SK-N-SH treated with all-trans-retinoic acid at 6 μM for 48 hours (cell line): ENCODE measurements around the gene ARHGAP44.

ENCODE experiments used
- ATAC-seq: fragments of 200-7000 bp; cut with Tn5 transposase; 3 replicates; pipeline ENCODE4 v1.9.1; 2020; ENCODE audit warnings: mild to moderate bottlenecking, moderate library complexity
- ARNTL ChIP-seq: fragments of 450-650 bp; formaldehyde crosslinking; IDR thresholded peaks from 2 replicates; pipeline ENCODE4 v1.5.0; 2020; ENCODE audit warnings: low read depth, mild to moderate bottlenecking, moderate library complexity, borderline replicate concordance
- CSDC2 ChIP-seq: fragments of 250-450 bp; sonication (Bioruptor Pico); IDR thresholded peaks from 2 replicates; pipeline ENCODE4 v1.5.0; 2020; ENCODE audit warnings: mild to moderate bottlenecking, moderate library complexity
- ESRRG ChIP-seq: fragments of 250-450 bp; sonication (Bioruptor Pico); IDR thresholded peaks from 2 replicates; pipeline ENCODE4 v1.6.1; 2021; ENCODE audit warnings: mild to moderate bottlenecking
- GLIS3 ChIP-seq: fragments of 250-450 bp; sonication (Bioruptor Pico); IDR thresholded peaks from 2 replicates; pipeline ENCODE4 v1.5.0; 2020; ENCODE audit warnings: mild to moderate bottlenecking, moderate library complexity
- ISL1 ChIP-seq: fragments of 250-450 bp; sonication (Bioruptor Pico); IDR thresholded peaks from 2 replicates; pipeline ENCODE4 v2.1.2; 2022; ENCODE audit warnings: mild to moderate bottlenecking, moderate library complexity
- OSR1 ChIP-seq: fragments of 250-450 bp; sonication (Bioruptor Pico); IDR thresholded peaks from 2 replicates; pipeline ENCODE4 v1.8.0; 2022; ENCODE audit warnings: moderate library complexity, mild to moderate bottlenecking, inconsistent platforms
- PPARA ChIP-seq: fragments of 250-450 bp; sonication (Bioruptor Pico); IDR thresholded peaks from 2 replicates; pipeline ENCODE4 v1.5.0; 2020; ENCODE audit warnings: mild to moderate bottlenecking, borderline replicate concordance
- RARB ChIP-seq: fragments of 250-450 bp; sonication (Bioruptor Pico); IDR thresholded peaks from 2 replicates; pipeline ENCODE4 v1.8.0; 2021; ENCODE audit warnings: mild to moderate bottlenecking, moderate library complexity
- SNAI2 ChIP-seq: fragments of 250-450 bp; sonication (Bioruptor Pico); IDR thresholded peaks from 2 replicates; pipeline ENCODE4 v1.5.0; 2020; ENCODE audit warnings: mild to moderate bottlenecking, moderate library complexity
- TCF4 ChIP-seq: fragments of 250-450 bp; sonication (Bioruptor Pico); IDR thresholded peaks from 2 replicates; pipeline ENCODE4 v1.8.0; 2021; ENCODE audit warnings: mild to moderate bottlenecking, moderate library complexity, borderline replicate concordance
- ZC3H10 ChIP-seq: fragments of 250-450 bp; sonication (Bioruptor Pico); IDR thresholded peaks from 2 replicates; pipeline ENCODE4 v1.5.1; 2021; ENCODE audit warnings: mild to moderate bottlenecking, moderate library complexity
- ZFP30 ChIP-seq: fragments of 450-650 bp; formaldehyde crosslinking; IDR thresholded peaks from 2 replicates; pipeline ENCODE4 v1.5.0; 2022; ENCODE audit warnings: mild to moderate bottlenecking, moderate library complexity
- ZNF565 ChIP-seq: fragments of 450-650 bp; formaldehyde crosslinking; conservative IDR thresholded peaks from 2 replicates; pipeline ENCODE4 v1.5.0; 2020; ENCODE audit warnings: low read depth, mild to moderate bottlenecking, moderate library complexity
- ZNF70 ChIP-seq: fragments of 450-650 bp; formaldehyde crosslinking; IDR thresholded peaks from 2 replicates; pipeline ENCODE4 v1.5.0; 2020; ENCODE audit warnings: mild to moderate bottlenecking, moderate library complexity
- ZNF8 ChIP-seq: fragments of 450-650 bp; formaldehyde crosslinking; IDR thresholded peaks from 2 replicates; pipeline ENCODE4 v1.5.0; 2020; ENCODE audit warnings: mild to moderate bottlenecking, moderate library complexity
- TF ChIP-seq, protein P1 (sequence below): fragments of 250-450 bp; sonication (Bioruptor Pico); IDR thresholded peaks from 2 replicates; pipeline ENCODE4 v1.8.0; 2020; ENCODE audit warnings: mild to moderate bottlenecking, moderate library complexity, borderline replicate concordance
- TF ChIP-seq, protein P2 (sequence below): fragments of 250-450 bp; sonication (Bioruptor Pico); IDR thresholded peaks from 2 replicates; pipeline ENCODE4 v1.5.0; 2020; ENCODE audit warnings: mild to moderate bottlenecking, moderate library complexity
- TF ChIP-seq, protein P3 (sequence below): fragments of 250-450 bp; sonication (Bioruptor Pico); IDR thresholded peaks from 2 replicates; pipeline ENCODE4 v1.5.1; 2021; ENCODE audit warnings: mild to moderate bottlenecking, moderate library complexity
- TF ChIP-seq, protein P4 (sequence below): fragments of 250-450 bp; sonication (Bioruptor Pico); IDR thresholded peaks from 2 replicates; pipeline ENCODE4 v1.8.0; 2021; ENCODE audit warnings: low read depth, mild to moderate bottlenecking, moderate library complexity, borderline replicate concordance

ARHGAP44 gene

DNA sequence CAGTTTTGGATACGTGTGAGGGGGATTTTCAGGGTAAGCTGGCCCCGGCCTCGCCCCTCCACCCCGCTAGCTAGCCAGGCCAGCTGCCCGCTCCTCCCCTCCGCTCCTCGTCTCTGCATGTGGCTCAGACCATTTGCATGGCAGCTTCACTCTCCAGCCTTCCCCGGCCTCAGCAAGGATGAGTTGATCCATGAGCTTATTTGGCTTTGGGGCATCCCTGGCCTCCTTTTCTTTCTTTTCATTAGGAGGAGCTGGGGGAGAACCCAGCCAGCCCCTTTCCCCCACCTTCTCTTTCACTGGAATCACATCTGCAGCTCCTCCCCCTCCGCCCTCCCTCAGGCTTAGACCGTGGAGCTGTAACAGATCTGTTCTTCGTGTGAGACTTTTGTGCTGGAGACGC lies 197.8 kb downstream of the ARHGAP44 start:
- peak; percentile 33; the same call in 2 of the 3 replicates for ATAC-seq
- TF ChIP-seq OSR1, result no peak
- TF ChIP-seq PPARA (CRISPR knock-in tag), result no peak
- TF ChIP-seq RARB (CRISPR knock-in tag), result no peak
- no peak for TF ChIP-seq ZNF8 (CRISPR knock-in tag)
- no peak for TF ChIP-seq ISL1
- no peak for TF ChIP-seq ZFP30 (CRISPR knock-in tag)
- no peak for TF ChIP-seq SNAI2 (CRISPR knock-in tag)
- TF ChIP-seq ARNTL (CRISPR knock-in tag), result no peak
- TF ChIP-seq ESRRG (CRISPR knock-in tag), result no peak
- TF ChIP-seq ZNF565 (CRISPR knock-in tag), result no peak
- TF ChIP-seq, protein P1, sequence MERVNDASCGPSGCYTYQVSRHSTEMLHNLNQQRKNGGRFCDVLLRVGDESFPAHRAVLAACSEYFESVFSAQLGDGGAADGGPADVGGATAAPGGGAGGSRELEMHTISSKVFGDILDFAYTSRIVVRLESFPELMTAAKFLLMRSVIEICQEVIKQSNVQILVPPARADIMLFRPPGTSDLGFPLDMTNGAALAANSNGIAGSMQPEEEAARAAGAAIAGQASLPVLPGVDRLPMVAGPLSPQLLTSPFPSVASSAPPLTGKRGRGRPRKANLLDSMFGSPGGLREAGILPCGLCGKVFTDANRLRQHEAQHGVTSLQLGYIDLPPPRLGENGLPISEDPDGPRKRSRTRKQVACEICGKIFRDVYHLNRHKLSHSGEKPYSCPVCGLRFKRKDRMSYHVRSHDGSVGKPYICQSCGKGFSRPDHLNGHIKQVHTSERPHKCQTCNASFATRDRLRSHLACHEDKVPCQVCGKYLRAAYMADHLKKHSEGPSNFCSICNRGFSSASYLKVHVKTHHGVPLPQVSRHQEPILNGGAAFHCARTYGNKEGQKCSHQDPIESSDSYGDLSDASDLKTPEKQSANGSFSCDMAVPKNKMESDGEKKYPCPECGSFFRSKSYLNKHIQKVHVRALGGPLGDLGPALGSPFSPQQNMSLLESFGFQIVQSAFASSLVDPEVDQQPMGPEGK, result no peak

DNA sequence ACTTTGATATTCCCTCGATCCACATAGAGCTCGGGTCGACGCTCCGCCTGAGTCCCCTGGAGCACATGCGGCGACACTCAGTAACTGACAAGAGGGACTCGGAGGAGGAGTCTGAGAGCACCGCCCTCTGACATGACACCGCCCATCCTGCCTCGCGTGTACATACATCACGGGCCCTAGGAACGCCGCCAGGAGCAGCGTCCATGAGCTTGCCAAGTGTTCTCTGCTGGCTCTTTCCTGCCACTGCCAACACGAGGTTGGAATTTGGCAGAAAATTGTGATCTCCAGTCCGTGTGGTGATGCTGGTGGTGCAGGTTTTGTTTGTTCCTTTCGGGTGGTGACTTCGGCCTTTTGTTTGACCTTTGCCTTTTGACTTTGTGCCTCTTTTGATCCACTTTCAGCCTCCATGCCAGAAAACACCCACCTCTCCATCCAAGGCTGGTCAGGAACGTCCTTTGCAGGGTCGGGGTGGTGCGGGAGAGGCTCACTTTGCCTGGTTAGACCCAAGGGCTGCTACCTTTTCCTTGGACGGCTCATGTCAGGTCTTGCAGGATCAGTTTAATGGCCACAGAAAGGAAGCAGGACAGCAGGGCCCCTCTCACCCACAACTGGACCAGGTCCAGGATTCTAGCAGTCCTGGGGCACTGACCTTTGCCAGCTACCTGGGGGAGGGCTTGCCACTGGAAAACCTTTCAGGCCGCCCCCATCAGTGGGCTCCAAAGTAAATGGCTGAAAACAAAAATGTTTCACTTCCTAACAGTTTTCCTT lies 200.9 kb downstream of the ARHGAP44 start:
- TF ChIP-seq ISL1, result no peak
- no peak for TF ChIP-seq OSR1
- TF ChIP-seq RARB (CRISPR knock-in tag), result no peak
- TF ChIP-seq, protein P2, sequence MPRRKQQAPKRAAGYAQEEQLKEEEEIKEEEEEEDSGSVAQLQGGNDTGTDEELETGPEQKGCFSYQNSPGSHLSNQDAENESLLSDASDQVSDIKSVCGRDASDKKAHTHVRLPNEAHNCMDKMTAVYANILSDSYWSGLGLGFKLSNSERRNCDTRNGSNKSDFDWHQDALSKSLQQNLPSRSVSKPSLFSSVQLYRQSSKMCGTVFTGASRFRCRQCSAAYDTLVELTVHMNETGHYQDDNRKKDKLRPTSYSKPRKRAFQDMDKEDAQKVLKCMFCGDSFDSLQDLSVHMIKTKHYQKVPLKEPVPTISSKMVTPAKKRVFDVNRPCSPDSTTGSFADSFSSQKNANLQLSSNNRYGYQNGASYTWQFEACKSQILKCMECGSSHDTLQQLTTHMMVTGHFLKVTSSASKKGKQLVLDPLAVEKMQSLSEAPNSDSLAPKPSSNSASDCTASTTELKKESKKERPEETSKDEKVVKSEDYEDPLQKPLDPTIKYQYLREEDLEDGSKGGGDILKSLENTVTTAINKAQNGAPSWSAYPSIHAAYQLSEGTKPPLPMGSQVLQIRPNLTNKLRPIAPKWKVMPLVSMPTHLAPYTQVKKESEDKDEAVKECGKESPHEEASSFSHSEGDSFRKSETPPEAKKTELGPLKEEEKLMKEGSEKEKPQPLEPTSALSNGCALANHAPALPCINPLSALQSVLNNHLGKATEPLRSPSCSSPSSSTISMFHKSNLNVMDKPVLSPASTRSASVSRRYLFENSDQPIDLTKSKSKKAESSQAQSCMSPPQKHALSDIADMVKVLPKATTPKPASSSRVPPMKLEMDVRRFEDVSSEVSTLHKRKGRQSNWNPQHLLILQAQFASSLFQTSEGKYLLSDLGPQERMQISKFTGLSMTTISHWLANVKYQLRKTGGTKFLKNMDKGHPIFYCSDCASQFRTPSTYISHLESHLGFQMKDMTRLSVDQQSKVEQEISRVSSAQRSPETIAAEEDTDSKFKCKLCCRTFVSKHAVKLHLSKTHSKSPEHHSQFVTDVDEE (CRISPR knock-in tag), result no peak
- TF ChIP-seq GLIS3, result no peak
- TF ChIP-seq ZNF70 (CRISPR knock-in tag), result no peak
- ATAC-seq, result no peak

DNA sequence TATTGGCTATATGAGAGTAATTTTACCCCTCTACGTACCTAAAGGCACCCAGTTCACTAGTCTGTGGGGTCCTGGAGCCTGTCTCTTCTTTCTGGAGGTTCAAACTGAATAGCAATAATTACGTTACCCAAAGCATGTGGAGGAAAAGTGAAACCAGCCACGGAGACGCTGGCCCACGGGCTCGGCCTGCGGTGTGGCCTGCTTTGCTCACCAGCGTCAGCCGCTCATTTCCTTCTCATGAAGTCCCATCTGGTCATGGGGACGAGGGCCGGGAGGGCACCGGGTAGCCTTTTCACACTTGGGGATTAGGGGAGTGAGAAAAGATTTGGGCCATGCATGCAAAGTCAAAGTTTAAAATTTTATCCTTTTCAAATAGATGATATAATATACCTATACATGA lies 201.6 kb downstream of the ARHGAP44 start:
- ATAC-seq, result no peak
- TF ChIP-seq ZNF565 (CRISPR knock-in tag), result no peak
- TF ChIP-seq, protein P3, sequence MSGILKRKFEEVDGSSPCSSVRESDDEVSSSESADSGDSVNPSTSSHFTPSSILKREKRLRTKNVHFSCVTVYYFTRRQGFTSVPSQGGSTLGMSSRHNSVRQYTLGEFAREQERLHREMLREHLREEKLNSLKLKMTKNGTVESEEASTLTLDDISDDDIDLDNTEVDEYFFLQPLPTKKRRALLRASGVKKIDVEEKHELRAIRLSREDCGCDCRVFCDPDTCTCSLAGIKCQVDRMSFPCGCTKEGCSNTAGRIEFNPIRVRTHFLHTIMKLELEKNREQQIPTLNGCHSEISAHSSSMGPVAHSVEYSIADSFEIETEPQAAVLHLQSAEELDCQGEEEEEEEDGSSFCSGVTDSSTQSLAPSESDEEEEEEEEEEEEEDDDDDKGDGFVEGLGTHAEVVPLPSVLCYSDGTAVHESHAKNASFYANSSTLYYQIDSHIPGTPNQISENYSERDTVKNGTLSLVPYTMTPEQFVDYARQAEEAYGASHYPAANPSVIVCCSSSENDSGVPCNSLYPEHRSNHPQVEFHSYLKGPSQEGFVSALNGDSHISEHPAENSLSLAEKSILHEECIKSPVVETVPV (CRISPR knock-in tag), result no peak
- TF ChIP-seq, protein P2 (CRISPR knock-in tag), result no peak
- no peak for TF ChIP-seq GLIS3
- no peak for TF ChIP-seq CSDC2 (CRISPR knock-in tag)
- TF ChIP-seq ARNTL (CRISPR knock-in tag), result no peak
- no peak for TF ChIP-seq ZC3H10 (CRISPR knock-in tag)
- no peak for TF ChIP-seq ISL1
- TF ChIP-seq TCF4 (CRISPR knock-in tag), result no peak
- TF ChIP-seq, protein P4, sequence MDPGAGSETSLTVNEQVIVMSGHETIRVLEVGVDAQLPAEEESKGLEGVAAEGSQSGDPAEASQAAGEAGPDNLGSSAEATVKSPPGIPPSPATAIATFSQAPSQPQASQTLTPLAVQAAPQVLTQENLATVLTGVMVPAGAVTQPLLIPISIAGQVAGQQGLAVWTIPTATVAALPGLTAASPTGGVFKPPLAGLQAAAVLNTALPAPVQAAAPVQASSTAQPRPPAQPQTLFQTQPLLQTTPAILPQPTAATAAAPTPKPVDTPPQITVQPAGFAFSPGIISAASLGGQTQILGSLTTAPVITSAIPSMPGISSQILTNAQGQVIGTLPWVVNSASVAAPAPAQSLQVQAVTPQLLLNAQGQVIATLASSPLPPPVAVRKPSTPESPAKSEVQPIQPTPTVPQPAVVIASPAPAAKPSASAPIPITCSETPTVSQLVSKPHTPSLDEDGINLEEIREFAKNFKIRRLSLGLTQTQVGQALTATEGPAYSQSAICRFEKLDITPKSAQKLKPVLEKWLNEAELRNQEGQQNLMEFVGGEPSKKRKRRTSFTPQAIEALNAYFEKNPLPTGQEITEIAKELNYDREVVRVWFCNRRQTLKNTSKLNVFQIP, result no peak
- no peak for TF ChIP-seq RARB (CRISPR knock-in tag)
- TF ChIP-seq PPARA (CRISPR knock-in tag), result no peak
- no peak for TF ChIP-seq SNAI2 (CRISPR knock-in tag)
- TF ChIP-seq ESRRG (CRISPR knock-in tag), result no peak
- TF ChIP-seq, protein P1, result no peak
- TF ChIP-seq ZNF8 (CRISPR knock-in tag), result no peak
